Neural cell (in vitro differentiated cells): ENCODE data around the gene SH3PXD2A. TPM values are rescaled to one million over a fixed set of nuclear protein-coding genes. Genes with fewer than 3 reads are reported as not detected.

Experiments used
- H2AFZ ChIP-seq: fragments of 200-600, 300-800 bp; sonication (generic), shearing (Covaris generic); 2 replicates; pipeline ENCODE4 v1.6.0; 2014; ENCODE audit warnings: low read depth, mild to moderate bottlenecking, antibody characterized with exemption, low read length, moderate library complexity
- H3F3A ChIP-seq: fragments of 200-600 bp; shearing (Covaris generic); 2 replicates; pipeline ENCODE4 v1.6.1; 2016; ENCODE audit warnings: mild to moderate bottlenecking, moderate library complexity, mixed read lengths, antibody characterized with exemption, low read length; ENCODE audit not compliant: insufficient read depth, poor library complexity, severe bottlenecking
- H3K27ac ChIP-seq: fragments of 200-600, 300-800 bp; sonication (generic), shearing (Covaris generic); 2 replicates; pipeline ENCODE4 v1.5.1; 2014; ENCODE audit warnings: mild to moderate bottlenecking, low read length, moderate library complexity
- H3K27me3 ChIP-seq: fragments of 300-800, 200-600 bp; sonication (generic), shearing (Covaris generic); 2 replicates; pipeline ENCODE4 v1.6.0; 2014; ENCODE audit warnings: mild to moderate bottlenecking, low read depth, low read length, moderate library complexity; ENCODE audit not compliant: insufficient read depth
- H3K36me3 ChIP-seq: fragments of 300-800, 200-600 bp; sonication (generic), shearing (Covaris generic); 2 replicates; pipeline ENCODE4 v1.5.1; 2014; ENCODE audit warnings: mild to moderate bottlenecking, antibody characterized with exemption, low read length, moderate library complexity; ENCODE audit not compliant: insufficient read depth
- H3K4me2 ChIP-seq: fragments of 300-800, 200-600 bp; sonication (generic), shearing (Covaris generic); 2 replicates; pipeline ENCODE4 v1.6.0; 2014; ENCODE audit warnings: mild to moderate bottlenecking, low read length
- H3K4me3 ChIP-seq: fragments of 300-800, 200-600 bp; sonication (generic), shearing (Covaris generic); 2 replicates; pipeline ENCODE4 v1.5.1; 2014; ENCODE audit warnings: mild to moderate bottlenecking, low read length, moderate library complexity
- H3K79me2 ChIP-seq: fragments of 200-600 bp; shearing (Covaris generic); replicated peaks from 2 replicates; pipeline ENCODE4 v1.6.0; 2014; ENCODE audit warnings: mild to moderate bottlenecking, low read length, moderate library complexity; ENCODE audit not compliant: insufficient read depth
- H3K9ac ChIP-seq: fragments of 300-800, 200-600 bp; sonication (generic), shearing (Covaris generic); 2 replicates; pipeline ENCODE4 v1.6.1; 2016; ENCODE audit warnings: mild to moderate bottlenecking, low read length, mixed read lengths
- H3K9me2 ChIP-seq: fragments of 200-600 bp; shearing (Covaris generic); 2 replicates; pipeline ENCODE4 v1.6.1; 2016; ENCODE audit warnings: mild to moderate bottlenecking, low read length, mixed read lengths; ENCODE audit not compliant: insufficient read depth
- H3K9me3 ChIP-seq: fragments of 200-600, 300-800 bp; sonication (generic), shearing (Covaris generic); 2 replicates; pipeline ENCODE4 v1.6.1; 2016; ENCODE audit warnings: mild to moderate bottlenecking, mixed run types, low read length, moderate library complexity, mixed read lengths
- H4K20me1 ChIP-seq: fragments of 200-600 bp; shearing (Covaris generic); 2 replicates; pipeline ENCODE4 v1.6.1; 2016; ENCODE audit warnings: mild to moderate bottlenecking, mixed run types; ENCODE audit not compliant: insufficient read depth
- EP300 ChIP-seq: fragments of 450-650 bp; conservative IDR thresholded peaks from 2 replicates; pipeline ENCODE4 v1.6.1; 2014; ENCODE audit warnings: antibody characterized with exemption, mild to moderate bottlenecking, moderate library complexity; ENCODE audit not compliant: poor library complexity, severe bottlenecking
- EZH2 ChIP-seq: fragments of 200-600, 300-800 bp; shearing (Covaris generic), sonication (generic); IDR thresholded peaks from 2 replicates; pipeline ENCODE4 v1.6.1; 2014; ENCODE audit warnings: antibody characterized with exemption, low read length, borderline replicate concordance, mild to moderate bottlenecking; ENCODE audit not compliant: insufficient read depth, poor library complexity, severe bottlenecking
- MXI1 ChIP-seq: fragments of 450-650 bp; conservative IDR thresholded peaks from 2 replicates; pipeline ENCODE4 v1.6.1; 2014; ENCODE audit warnings: antibody characterized with exemption, mild to moderate bottlenecking; ENCODE audit not compliant: poor library complexity, severe bottlenecking
- POLR2AphosphoS5 ChIP-seq: IDR thresholded peaks from 2 replicates; pipeline ENCODE4 v1.6.1; 2012
- RAD21 ChIP-seq: fragments of 450-650 bp; conservative IDR thresholded peaks from 2 replicates; pipeline ENCODE4 v1.6.1; 2014; ENCODE audit warnings: antibody characterized with exemption, mild to moderate bottlenecking, moderate library complexity
- SMC3 ChIP-seq: fragments of 450-650 bp; conservative IDR thresholded peaks from 2 replicates; pipeline ENCODE4 v1.6.1; 2014; ENCODE audit warnings: antibody characterized with exemption, mild to moderate bottlenecking, moderate library complexity; ENCODE audit not compliant: poor library complexity
- TAF1 ChIP-seq: IDR thresholded peaks from 2 replicates; pipeline ENCODE4 v1.6.1; 2012; ENCODE audit warnings: low read depth
- polyA plus RNA-seq: library from polyadenylated mRNA; depleted of rRNA; stranded (reverse); fragments of >200 nt; gene quantifications from 2 replicates; pipeline ENCODE4 v1.2.3, GENCODE V29; 2014
- TF ChIP-seq, protein P1 (sequence below): fragments of 450-650 bp; IDR thresholded peaks from 2 replicates; pipeline ENCODE4 v1.5.1; 2014; ENCODE audit warnings: antibody characterized with exemption, mild to moderate bottlenecking, moderate library complexity; ENCODE audit not compliant: poor library complexity, severe bottlenecking
- TF ChIP-seq, protein P2 (sequence below): IDR thresholded peaks from 2 replicates; pipeline ENCODE4 v1.6.1; 2012; ENCODE audit warnings: borderline replicate concordance

The SH3PXD2A gene
- polyA plus RNA-seq, 1 donor from 2014 or later: 5.2 TPM

DNA sequence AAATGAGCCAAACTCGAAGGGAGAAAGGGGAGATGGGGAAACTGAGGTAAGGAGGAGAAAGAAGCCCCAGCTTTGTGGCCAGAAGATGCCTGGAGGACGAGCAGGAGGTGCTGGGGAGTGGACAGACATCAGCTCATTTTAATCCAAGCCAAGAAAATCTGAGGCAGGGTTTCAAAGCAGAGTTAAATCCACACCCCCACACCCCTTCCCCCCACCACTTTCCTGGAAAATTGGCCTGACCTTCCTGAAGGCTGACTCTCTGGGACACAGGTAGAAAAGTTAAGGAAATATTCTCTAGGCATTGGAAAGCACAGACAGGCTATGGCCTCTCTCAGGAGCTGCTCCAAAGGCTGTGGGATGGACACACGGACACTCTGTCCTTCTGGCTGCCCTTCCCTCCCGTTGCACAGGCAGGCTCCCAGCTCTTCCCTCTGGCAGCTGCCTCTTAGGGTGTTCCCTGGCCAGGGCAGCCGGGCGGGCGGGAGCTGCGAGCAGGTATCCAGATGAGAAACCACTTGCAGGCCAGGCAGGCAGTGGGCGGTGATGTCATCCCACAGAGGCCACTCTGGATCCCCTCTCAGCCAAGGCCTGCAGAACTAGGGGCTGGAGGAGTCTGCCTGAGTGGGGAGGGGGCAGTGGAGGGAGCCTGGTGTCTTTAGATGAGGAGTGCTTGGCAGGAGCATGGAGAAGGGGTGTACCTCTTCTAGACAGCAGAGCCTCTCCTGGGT, 190.1 kb downstream of the SH3PXD2A start:
- H3K4me2 ChIP-seq: no peak overlapping the region
- H3K9me2 ChIP-seq: no peaks in the 10 kb centered on the region
- no peak overlapping the region for H3K27ac ChIP-seq
- H3K9me3 ChIP-seq: no peaks in the 10 kb centered on the region
- H3F3A ChIP-seq: no peaks in the 10 kb centered on the region
- H3K9ac ChIP-seq: no peak overlapping the region
- no peaks in the 10 kb centered on the region for H3K79me2 ChIP-seq
- no peaks in the 10 kb centered on the region for H4K20me1 ChIP-seq
- no peaks in the 10 kb centered on the region for H3K27me3 ChIP-seq
- no peaks in the 10 kb centered on the region for H3K36me3 ChIP-seq
- TF ChIP-seq EZH2 (no peak), MXI1 (no peak), SMC3 (no peak), POLR2AphosphoS5 (no peak), RAD21 (no peak), EP300 (no peak), TAF1 (no peak)
- TF ChIP-seq, protein P1, sequence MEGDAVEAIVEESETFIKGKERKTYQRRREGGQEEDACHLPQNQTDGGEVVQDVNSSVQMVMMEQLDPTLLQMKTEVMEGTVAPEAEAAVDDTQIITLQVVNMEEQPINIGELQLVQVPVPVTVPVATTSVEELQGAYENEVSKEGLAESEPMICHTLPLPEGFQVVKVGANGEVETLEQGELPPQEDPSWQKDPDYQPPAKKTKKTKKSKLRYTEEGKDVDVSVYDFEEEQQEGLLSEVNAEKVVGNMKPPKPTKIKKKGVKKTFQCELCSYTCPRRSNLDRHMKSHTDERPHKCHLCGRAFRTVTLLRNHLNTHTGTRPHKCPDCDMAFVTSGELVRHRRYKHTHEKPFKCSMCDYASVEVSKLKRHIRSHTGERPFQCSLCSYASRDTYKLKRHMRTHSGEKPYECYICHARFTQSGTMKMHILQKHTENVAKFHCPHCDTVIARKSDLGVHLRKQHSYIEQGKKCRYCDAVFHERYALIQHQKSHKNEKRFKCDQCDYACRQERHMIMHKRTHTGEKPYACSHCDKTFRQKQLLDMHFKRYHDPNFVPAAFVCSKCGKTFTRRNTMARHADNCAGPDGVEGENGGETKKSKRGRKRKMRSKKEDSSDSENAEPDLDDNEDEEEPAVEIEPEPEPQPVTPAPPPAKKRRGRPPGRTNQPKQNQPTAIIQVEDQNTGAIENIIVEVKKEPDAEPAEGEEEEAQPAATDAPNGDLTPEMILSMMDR: no peak
- TF ChIP-seq, protein P2, sequence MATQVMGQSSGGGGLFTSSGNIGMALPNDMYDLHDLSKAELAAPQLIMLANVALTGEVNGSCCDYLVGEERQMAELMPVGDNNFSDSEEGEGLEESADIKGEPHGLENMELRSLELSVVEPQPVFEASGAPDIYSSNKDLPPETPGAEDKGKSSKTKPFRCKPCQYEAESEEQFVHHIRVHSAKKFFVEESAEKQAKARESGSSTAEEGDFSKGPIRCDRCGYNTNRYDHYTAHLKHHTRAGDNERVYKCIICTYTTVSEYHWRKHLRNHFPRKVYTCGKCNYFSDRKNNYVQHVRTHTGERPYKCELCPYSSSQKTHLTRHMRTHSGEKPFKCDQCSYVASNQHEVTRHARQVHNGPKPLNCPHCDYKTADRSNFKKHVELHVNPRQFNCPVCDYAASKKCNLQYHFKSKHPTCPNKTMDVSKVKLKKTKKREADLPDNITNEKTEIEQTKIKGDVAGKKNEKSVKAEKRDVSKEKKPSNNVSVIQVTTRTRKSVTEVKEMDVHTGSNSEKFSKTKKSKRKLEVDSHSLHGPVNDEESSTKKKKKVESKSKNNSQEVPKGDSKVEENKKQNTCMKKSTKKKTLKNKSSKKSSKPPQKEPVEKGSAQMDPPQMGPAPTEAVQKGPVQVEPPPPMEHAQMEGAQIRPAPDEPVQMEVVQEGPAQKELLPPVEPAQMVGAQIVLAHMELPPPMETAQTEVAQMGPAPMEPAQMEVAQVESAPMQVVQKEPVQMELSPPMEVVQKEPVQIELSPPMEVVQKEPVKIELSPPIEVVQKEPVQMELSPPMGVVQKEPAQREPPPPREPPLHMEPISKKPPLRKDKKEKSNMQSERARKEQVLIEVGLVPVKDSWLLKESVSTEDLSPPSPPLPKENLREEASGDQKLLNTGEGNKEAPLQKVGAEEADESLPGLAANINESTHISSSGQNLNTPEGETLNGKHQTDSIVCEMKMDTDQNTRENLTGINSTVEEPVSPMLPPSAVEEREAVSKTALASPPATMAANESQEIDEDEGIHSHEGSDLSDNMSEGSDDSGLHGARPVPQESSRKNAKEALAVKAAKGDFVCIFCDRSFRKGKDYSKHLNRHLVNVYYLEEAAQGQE: no peak
- H3K4me3 ChIP-seq: no peak overlapping the region
- no peak overlapping the region for H2AFZ ChIP-seq

DNA sequence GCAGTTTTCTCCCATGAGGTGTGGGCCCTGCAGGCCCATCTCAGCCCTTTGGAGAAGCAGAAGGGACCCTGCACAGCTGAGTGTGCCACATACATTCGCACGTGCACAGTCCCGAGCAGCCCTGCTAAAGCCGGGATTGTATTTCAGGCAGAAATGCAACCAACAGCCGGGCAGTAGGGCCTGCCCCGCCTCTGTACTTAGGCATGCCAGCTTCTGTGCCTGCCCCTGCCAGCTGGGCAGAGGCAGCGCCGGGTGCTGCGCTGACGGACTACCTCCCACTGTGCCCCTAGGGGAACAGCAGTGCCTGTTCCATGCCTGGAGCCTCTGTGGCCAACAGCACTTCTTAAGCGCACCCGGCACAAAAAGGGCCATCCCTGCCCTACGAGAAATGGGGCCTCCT, 191.6 kb downstream of the SH3PXD2A start:
- H3K9ac ChIP-seq: no peak overlapping the region
- H3K36me3 ChIP-seq: no peaks in the 10 kb centered on the region
- H4K20me1 ChIP-seq: no peaks in the 10 kb centered on the region
- H3K27me3 ChIP-seq: no peaks in the 10 kb centered on the region
- no peak overlapping the region for H3K27ac ChIP-seq
- no peak overlapping the region for H3K4me2 ChIP-seq
- no peaks in the 10 kb centered on the region for H3K9me2 ChIP-seq
- no peaks in the 10 kb centered on the region for H3K79me2 ChIP-seq
- no peaks in the 10 kb centered on the region for H3K9me3 ChIP-seq
- no peak for TF ChIP-seq SMC3
- no peak for TF ChIP-seq RAD21
- TF ChIP-seq EP300: no peak
- H3K4me3 ChIP-seq: no peak overlapping the region
- no peak overlapping the region for H2AFZ ChIP-seq
- no peaks in the 10 kb centered on the region for H3F3A ChIP-seq
